Measurements from ENCODE around the gene PKHD1. TPM values are rescaled to one million over a fixed set of nuclear protein-coding genes. Genes with fewer than 3 reads are reported as not detected.
"Not testable (repeated sequence)": the region's sequence is repeated elsewhere in the genome, so short reads cannot be mapped to it uniquely, and the experiment has no call there.

PKHD1 gene
- total RNA-seq, 1 experiment from 2014 or later, result 0.03 TPM

- DNase-seq (ENCODE audit: low read depth, low spot score), result no peak
- in situ Hi-C loops (cut with HindIII; ENCODE audit: low pct_unique_long_range_greater_than_20kb, low sequenced_read_pairs), result no loop called here
Observed at GRCh38 chr6:52015953-52016352, 71.5 kb downstream of the PKHD1 start.

- DNase-seq (ENCODE audit: low read depth, low spot score), result no peak
- in situ Hi-C loops (cut with HindIII; ENCODE audit: low pct_unique_long_range_greater_than_20kb, low sequenced_read_pairs), result no loop called here
Observed at GRCh38 chr6:52014391-52014790, 73.0 kb downstream of the PKHD1 start.

GRCh38 chr6:52013035-52013434 lies 74.4 kb downstream of the PKHD1 start:
- DNase-seq (ENCODE audit: low read depth, low spot score), result no peak
- in situ Hi-C loops (cut with HindIII; ENCODE audit: low pct_unique_long_range_greater_than_20kb, low sequenced_read_pairs), result no loop called here

GRCh38 chr6:52012582-52012981 lies 74.8 kb downstream of the PKHD1 start:
- no peak for DNase-seq (ENCODE audit: low read depth, low spot score)
- in situ Hi-C loops (cut with HindIII; ENCODE audit: low pct_unique_long_range_greater_than_20kb, low sequenced_read_pairs), result no loop called here

- no peak for DNase-seq (ENCODE audit: low read depth, low spot score)
- in situ Hi-C loops (cut with HindIII; ENCODE audit: low pct_unique_long_range_greater_than_20kb, low sequenced_read_pairs), result no loop called here
Observed at GRCh38 chr6:52010806-52011205, 76.6 kb downstream of the PKHD1 start.

GRCh38 chr6:52010145-52010544 lies 77.3 kb downstream of the PKHD1 start:
- DNase-seq (ENCODE audit: low read depth, low spot score), result no peak
- in situ Hi-C loops (cut with HindIII; ENCODE audit: low pct_unique_long_range_greater_than_20kb, low sequenced_read_pairs), result no loop called here

- no peak for DNase-seq (ENCODE audit: low read depth, low spot score)
- in situ Hi-C loops (cut with HindIII; ENCODE audit: low pct_unique_long_range_greater_than_20kb, low sequenced_read_pairs), result no loop called here
Observed at GRCh38 chr6:52009466-52010140, 77.8 kb downstream of the PKHD1 start.

GRCh38 chr6:52000064-52000463 lies 87.3 kb downstream of the PKHD1 start:
- DNase-seq (ENCODE audit: low read depth, low spot score), result no peak
- in situ Hi-C loops (cut with HindIII; ENCODE audit: low pct_unique_long_range_greater_than_20kb, low sequenced_read_pairs), result no loop called here

GRCh38 chr6:51996296-51996947 lies 91.0 kb downstream of the PKHD1 start:
- in situ Hi-C loops (cut with HindIII; ENCODE audit: low pct_unique_long_range_greater_than_20kb, low sequenced_read_pairs), result no loop called here
- no peak for DNase-seq (ENCODE audit: low read depth, low spot score)

GRCh38 chr6:51995214-51995755 lies 92.1 kb downstream of the PKHD1 start:
- in situ Hi-C loops (cut with HindIII; ENCODE audit: low pct_unique_long_range_greater_than_20kb, low sequenced_read_pairs), result no loop called here
- DNase-seq (ENCODE audit: low read depth, low spot score), result no peak

GRCh38 chr6:51992876-51993275 lies 94.5 kb downstream of the PKHD1 start:
- DNase-seq (ENCODE audit: low read depth, low spot score), result no peak
- in situ Hi-C loops (cut with HindIII; ENCODE audit: low pct_unique_long_range_greater_than_20kb, low sequenced_read_pairs), result no loop called here

- DNase-seq (ENCODE audit: low read depth, low spot score), result no peak
- in situ Hi-C loops (cut with HindIII; ENCODE audit: low pct_unique_long_range_greater_than_20kb, low sequenced_read_pairs), result no loop called here
Observed at GRCh38 chr6:51989789-51990188, 97.6 kb downstream of the PKHD1 start.

GRCh38 chr6:51986864-51987263 lies 100.5 kb downstream of the PKHD1 start:
- in situ Hi-C loops (cut with HindIII; ENCODE audit: low pct_unique_long_range_greater_than_20kb, low sequenced_read_pairs), result no loop called here
- DNase-seq (ENCODE audit: low read depth, low spot score), result no peak

- in situ Hi-C loops (cut with HindIII; ENCODE audit: low pct_unique_long_range_greater_than_20kb, low sequenced_read_pairs), result no loop called here
- no peak for DNase-seq (ENCODE audit: low read depth, low spot score)
Observed at GRCh38 chr6:51983564-51983963, 103.8 kb downstream of the PKHD1 start.

GRCh38 chr6:51982695-51983094 lies 104.7 kb downstream of the PKHD1 start:
- in situ Hi-C loops (cut with HindIII; ENCODE audit: low pct_unique_long_range_greater_than_20kb, low sequenced_read_pairs); DNase-seq (ENCODE audit: low read depth, low spot score): not testable (repeated sequence)

GRCh38 chr6:51976374-51976773 lies 111.0 kb downstream of the PKHD1 start:
- DNase-seq (ENCODE audit: low read depth, low spot score), result no peak
- in situ Hi-C loops (cut with HindIII; ENCODE audit: low pct_unique_long_range_greater_than_20kb, low sequenced_read_pairs), result no loop called here

- in situ Hi-C loops (cut with HindIII; ENCODE audit: low pct_unique_long_range_greater_than_20kb, low sequenced_read_pairs), result no loop called here
- no peak for DNase-seq (ENCODE audit: low read depth, low spot score)
Observed at GRCh38 chr6:51972659-51973058, 114.8 kb downstream of the PKHD1 start.

- no peak for DNase-seq (ENCODE audit: low read depth, low spot score)
- in situ Hi-C loops (cut with HindIII; ENCODE audit: low pct_unique_long_range_greater_than_20kb, low sequenced_read_pairs), result no loop called here
Observed at GRCh38 chr6:51968265-51968664, 119.1 kb downstream of the PKHD1 start.

- in situ Hi-C loops (cut with HindIII; ENCODE audit: low pct_unique_long_range_greater_than_20kb, low sequenced_read_pairs), result no loop called here
- no peak for DNase-seq (ENCODE audit: low read depth, low spot score)
Observed at GRCh38 chr6:51965222-51965801, 122.1 kb downstream of the PKHD1 start.

Data from SK-MEL-5 (cell line).